ENCODE results near the gene TAS2R40.

DNA sequence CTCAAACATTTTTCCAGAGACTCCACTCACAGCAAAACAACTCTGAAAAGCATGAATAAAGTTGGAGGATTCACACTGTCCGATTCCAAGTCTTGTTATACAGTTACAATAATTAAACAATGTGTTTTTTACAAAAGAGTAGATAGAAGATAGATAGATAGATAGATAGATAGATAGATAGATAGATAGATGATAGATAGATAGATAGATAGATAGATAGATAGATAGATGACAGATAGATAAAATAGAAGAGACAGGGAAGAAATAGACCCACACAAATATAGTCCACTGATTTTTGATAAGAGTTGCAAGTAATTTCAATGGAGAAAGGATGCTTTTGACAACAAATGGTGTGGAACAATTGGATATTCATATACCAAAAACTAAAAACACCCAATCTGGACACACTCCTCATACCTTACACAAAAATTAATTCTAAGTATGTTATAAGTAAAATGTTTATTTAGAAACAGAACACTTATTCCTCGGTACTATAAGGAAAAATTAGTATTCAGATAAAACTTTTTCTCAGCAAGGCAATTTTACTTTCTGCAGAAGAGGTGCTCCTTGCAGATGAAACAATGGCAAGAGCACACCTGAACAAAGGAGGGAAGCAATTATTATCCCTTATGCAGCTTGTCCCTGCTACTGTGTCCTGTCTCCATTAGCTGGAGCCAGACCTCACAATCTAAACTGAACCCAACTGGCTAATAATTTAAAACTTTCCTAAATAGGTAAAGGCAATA lies 44.3 kb upstream of the TAS2R40 start:
- TF ChIP-seq, protein P1, sequence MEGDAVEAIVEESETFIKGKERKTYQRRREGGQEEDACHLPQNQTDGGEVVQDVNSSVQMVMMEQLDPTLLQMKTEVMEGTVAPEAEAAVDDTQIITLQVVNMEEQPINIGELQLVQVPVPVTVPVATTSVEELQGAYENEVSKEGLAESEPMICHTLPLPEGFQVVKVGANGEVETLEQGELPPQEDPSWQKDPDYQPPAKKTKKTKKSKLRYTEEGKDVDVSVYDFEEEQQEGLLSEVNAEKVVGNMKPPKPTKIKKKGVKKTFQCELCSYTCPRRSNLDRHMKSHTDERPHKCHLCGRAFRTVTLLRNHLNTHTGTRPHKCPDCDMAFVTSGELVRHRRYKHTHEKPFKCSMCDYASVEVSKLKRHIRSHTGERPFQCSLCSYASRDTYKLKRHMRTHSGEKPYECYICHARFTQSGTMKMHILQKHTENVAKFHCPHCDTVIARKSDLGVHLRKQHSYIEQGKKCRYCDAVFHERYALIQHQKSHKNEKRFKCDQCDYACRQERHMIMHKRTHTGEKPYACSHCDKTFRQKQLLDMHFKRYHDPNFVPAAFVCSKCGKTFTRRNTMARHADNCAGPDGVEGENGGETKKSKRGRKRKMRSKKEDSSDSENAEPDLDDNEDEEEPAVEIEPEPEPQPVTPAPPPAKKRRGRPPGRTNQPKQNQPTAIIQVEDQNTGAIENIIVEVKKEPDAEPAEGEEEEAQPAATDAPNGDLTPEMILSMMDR (IDR thresholded peaks at IDR 0.05; ENCODE audit: insufficient read depth, low read length): no peak
- TF ChIP-seq GABPA (IDR thresholded peaks at IDR 0.05; ENCODE audit: low read depth) (no peak), POLR2AphosphoS5 (IDR thresholded peaks at IDR 0.05; ENCODE audit: low read depth) (no peak)
- TF ChIP-seq, protein P2, sequence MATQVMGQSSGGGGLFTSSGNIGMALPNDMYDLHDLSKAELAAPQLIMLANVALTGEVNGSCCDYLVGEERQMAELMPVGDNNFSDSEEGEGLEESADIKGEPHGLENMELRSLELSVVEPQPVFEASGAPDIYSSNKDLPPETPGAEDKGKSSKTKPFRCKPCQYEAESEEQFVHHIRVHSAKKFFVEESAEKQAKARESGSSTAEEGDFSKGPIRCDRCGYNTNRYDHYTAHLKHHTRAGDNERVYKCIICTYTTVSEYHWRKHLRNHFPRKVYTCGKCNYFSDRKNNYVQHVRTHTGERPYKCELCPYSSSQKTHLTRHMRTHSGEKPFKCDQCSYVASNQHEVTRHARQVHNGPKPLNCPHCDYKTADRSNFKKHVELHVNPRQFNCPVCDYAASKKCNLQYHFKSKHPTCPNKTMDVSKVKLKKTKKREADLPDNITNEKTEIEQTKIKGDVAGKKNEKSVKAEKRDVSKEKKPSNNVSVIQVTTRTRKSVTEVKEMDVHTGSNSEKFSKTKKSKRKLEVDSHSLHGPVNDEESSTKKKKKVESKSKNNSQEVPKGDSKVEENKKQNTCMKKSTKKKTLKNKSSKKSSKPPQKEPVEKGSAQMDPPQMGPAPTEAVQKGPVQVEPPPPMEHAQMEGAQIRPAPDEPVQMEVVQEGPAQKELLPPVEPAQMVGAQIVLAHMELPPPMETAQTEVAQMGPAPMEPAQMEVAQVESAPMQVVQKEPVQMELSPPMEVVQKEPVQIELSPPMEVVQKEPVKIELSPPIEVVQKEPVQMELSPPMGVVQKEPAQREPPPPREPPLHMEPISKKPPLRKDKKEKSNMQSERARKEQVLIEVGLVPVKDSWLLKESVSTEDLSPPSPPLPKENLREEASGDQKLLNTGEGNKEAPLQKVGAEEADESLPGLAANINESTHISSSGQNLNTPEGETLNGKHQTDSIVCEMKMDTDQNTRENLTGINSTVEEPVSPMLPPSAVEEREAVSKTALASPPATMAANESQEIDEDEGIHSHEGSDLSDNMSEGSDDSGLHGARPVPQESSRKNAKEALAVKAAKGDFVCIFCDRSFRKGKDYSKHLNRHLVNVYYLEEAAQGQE (IDR thresholded peaks at IDR 0.05; ENCODE audit: insufficient replicate concordance, low read depth): no peak
